ENCODE measurements around the gene STK40.

STK40 gene

DNA sequence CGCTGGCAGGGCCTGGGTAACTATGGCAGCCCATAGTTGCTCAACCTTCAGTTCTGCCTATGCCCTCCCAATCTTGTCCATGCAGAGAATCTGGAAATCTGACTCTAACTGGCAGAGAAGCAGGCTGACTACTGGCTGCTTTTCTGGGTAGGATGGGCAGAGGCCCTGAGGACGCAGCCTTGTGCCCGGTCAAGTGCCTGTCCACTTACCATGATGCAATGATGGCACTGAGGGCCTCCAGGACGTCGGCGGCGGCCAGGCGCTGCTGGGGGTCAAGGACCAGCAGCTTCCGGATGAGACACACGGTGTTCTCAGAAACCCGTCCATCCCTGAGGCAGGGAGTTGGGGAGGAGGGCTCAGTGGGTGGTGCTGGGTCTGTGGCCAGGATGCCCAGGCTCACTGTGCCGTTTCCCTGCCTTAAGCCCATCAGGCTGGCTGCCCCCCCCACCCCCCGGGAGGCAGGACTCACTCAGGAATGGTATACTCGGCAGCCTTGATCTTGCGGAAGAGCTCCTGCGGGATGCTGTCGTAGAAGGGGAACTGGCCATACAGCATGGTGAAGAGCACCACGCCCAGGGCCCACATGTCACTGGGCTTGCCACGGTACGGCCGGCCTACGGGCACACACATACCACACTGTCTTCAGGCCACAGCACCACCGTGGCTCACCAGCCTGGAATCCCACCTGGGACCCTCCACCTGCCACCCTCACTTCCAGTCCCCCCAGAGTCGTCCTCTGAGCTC is 41.9 kb downstream of the STK40 start:
- no peak for DNase-seq (ENCODE audit: low spot score)

DNA sequence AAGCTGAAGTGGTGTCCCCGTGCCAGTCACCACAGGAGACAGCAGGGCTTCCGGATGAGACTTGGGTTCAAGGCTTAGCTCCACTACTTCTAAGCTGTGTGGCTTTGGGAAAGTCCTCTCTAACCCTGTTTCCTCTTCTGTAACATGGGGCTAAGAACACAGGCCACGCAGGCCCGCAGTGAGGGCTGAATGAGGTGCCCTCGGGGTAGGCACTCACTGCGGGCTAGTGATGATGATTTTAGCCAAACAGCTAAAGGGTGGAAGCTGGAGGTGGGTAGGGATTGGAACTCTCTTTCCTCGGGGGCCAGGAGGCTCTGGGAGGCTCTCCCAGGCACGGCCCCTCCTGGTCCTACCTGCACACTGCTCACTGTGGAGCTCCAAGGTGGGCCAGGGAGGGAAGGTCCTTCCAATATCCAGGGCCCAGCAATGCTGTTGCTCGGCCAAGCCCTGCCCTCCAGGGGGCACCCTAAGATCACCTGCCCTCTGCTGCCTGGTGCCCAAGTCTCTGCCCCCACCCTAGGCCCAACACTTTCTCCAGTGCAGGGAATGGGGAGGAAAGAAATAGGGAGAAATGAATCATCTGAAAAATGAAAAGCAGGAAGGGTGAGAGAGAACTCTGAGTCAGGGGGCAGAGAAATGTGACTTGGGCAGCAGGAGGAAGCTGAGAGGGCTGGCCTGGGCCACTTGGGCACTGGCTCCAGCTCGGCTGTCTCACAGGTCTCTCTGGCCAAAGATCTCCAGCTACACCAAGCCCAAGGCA is 43.1 kb downstream of the STK40 start:
- peak; percentile 77 for DNase-seq (ENCODE audit: low spot score)

GRCh38 chr1:36341626-36342320 is 44.0 kb downstream of the STK40 start:
- DNase-seq (ENCODE audit: low spot score) = no peak

DNA sequence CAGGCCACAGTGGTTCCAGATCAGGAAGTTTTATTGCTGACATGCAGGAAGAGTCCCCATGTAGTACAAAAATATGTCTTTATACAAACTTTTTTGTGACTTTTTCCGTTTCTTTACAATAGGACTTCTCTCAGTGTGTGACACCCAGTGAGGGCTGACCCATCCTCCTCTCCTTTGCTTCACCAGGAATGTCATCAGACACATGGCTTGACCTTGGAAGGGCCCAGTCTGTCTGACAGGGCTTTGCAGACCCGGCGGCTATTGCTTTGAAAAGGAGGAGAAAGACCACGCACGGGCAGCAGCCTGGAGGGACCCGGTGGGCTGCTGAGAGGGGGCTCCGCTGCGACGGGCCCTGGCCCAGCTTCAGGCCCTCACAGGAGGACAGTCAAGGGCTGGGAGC is 46.1 kb downstream of the STK40 start:
- no peak for DNase-seq (ENCODE audit: low spot score)

DNA sequence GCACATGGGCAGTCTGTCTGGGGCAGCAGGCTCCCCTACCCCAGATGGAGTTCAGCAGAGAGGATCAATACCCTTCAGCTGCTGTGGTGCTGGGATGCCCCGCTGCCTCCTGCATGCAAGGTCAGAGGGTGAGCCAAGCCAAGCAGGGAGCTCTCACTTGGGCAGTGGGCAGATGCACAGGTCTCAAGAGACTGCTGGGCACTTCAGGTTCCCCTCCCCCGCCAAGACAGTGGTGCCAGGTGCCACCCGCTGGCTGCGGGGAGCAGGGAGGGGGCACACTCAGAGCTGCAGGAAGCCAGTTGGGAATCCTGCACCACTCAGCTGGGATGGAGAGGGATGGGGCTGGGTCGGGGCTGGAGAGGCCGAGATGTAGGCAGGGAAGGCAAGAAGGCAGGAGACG is 46.5 kb downstream of the STK40 start:
- no peak for DNase-seq (ENCODE audit: low spot score)

- no peak for DNase-seq (ENCODE audit: low spot score)
These were observed 47.9 kb downstream of the STK40 start for GRCh38 chr1:36337830-36338229.

DNA sequence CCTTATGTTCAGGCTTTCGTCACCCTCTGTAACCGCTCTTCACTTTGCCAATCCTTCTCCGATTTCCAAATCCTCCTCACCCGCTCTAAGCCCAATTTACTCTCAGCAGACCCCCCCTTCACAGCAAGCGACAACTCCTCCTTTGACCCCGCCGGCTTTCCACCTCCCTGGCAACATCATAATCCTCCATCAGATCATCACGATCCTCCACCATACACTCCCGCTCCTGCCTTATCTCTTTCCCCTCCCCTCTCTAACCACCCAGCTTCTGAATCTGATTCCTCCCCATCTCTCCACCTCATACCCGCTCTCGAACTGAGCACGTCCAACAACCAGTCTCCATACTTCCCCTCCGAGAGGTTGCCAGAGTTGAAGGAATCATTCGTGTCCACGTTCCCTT is 54.8 kb downstream of the STK40 start:
- DNase-seq (ENCODE audit: low spot score) = no peak

GRCh38 chr1:36329817-36330216 is 55.9 kb downstream of the STK40 start:
- no peak for DNase-seq (ENCODE audit: low spot score)

- DNase-seq (ENCODE audit: low spot score) = no peak
These were observed 57.0 kb downstream of the STK40 start for GRCh38 chr1:36328713-36329112.

GRCh38 chr1:36328088-36328480 is 57.6 kb downstream of the STK40 start:
- DNase-seq (ENCODE audit: low spot score) = no peak

GRCh38 chr1:36327421-36328087 is 58.2 kb downstream of the STK40 start:
- DNase-seq (ENCODE audit: low spot score) = no peak

DNA sequence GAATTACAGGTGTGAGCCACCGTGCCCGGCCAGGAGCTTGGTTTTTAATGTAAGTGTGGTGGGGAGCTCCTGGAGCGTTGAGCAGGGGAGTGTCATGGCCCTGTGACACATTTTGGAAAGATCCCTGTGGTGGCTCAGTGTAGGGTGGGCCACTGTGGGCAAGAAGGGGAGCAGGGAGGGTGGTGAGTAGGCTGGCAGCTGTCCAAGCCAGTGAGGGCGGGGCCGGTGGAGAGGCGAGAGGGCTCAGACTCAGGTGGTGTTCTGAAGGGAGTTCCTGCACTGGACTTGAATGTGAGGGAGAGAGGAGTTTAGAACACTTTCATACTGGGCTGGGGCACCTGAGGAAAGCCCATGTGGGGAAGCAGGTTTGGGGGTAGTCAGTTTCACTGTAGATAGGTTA is 59.2 kb downstream of the STK40 start:
- no peak for DNase-seq (ENCODE audit: low spot score)

GRCh38 chr1:36324353-36324703 is 61.4 kb downstream of the STK40 start:
- no peak for DNase-seq (ENCODE audit: low spot score)

DNA sequence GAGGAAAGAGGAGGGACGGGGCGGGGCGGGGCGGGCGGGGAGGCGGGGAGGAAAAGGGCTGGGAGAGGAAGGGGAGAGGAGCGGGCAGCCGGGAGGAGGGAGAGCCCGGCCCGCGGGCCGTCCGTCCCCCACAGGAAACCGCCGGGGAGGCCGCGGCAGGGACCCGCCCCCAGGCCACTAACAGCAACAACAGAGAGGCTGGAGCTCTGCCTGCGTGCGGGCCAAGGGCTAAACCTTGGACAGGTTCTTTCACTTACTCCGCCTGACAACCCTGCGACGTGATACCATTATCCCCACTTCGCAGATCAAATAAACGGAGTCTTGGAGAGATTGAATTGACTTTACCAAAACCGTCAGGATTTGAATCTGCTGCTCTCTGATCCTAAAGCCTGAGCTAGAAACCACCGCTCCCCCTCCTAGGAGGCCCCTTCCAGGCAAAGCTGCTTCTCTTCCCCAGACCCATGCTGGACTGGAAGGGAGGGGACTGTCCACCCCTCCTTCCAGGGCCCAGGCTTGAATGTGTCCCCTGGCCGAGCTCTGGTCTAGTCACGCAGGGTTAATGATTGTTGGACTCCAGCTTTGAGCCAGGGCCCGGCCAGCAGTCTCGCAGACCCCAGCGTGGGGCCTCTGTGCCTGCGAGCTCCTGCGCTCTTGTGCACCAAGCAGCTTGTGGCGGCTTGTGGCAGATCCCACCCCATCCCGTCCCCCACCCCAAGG is 61.9 kb downstream of the STK40 start, which contains the start of gene EVA1B:
Gene EVA1B, minus strand, starts transcription at position 10 of the 717 bp plus-strand sequence. CDS start 608 bp downstream, outside the sequence.
- no peak for DNase-seq (ENCODE audit: low spot score)

DNA sequence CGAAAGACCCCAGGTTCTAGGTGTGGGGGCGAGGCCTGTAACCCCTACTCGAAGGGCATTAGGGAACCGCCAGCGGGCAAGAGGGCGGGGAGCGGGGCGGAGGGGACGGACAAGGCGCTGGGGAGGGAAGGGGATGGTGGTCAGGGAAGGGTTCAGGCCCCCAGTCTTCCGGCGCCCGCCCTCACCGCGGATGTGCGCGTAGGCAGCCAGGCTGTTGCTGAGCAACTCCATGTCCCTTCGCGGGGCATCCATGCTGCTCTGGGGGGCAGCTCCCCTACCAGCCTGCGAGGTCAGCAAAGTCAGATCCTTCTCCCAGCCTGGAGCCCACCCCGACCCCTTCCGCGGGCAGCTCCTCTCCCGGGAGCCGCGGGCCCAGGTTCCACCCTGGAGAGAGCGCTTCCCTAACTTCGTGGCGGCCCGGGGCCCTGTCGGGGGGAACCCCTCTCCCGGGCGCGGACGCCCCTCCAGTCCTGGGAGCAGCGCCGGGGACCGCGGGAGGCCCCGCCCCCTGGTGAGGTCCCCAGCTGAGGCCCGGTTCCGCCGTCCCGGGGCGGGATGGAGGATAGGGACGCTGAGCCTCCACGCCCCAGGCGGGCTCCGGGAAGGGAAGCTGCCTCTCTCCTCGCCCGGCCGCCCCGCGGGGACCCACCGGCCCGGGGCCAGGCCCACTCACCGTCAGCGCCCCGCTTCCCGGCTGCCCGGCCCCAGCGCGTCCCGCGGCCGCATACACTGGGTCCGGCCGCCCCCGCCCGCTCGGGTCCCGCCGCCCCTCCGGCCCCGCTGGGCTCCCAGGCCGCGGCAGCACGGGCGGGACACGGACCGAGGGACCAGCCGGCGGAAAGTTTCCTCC is 62.7 kb downstream of the STK40 start:
- peak; percentile 72 for DNase-seq (ENCODE audit: low spot score)

DNA sequence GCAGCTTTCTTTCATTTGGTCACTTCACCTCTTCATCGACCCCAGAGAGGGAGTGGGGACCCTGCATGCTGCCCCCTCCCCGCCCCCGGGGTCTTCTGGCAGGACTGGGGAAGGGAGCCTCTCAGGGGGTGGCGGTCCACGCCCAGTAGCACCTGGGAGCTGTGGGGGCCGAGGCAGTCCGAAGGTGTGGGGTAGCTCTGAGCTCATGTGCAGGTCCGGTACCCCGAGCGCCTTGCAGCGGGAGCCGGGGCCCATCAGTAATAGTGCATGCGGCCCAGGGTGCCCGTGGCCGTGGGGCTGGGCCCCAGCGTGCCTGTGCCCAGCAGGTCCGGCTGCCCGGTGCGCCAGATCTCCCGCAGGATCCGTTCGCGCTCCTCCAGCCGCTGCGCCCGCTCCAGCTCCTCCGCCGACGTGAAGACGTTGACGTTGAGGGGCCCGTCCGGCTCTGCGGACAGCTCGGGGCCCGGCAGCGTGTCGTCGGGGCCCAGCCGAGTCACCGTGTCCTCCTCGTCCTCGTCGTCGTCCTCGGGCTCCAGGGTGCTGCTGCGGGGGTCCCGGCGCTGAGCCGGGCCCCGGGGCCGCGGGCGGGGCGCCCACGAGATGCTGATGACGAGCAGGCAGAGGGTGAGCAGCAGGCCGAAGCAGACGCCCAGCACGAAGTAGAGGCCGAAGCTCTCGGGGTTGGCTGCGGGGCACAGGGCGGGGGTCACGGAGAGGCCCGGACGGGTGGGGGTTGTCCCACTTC is 63.5 kb downstream of the STK40 start:
- DNase-seq (ENCODE audit: low spot score) = no peak

DNA sequence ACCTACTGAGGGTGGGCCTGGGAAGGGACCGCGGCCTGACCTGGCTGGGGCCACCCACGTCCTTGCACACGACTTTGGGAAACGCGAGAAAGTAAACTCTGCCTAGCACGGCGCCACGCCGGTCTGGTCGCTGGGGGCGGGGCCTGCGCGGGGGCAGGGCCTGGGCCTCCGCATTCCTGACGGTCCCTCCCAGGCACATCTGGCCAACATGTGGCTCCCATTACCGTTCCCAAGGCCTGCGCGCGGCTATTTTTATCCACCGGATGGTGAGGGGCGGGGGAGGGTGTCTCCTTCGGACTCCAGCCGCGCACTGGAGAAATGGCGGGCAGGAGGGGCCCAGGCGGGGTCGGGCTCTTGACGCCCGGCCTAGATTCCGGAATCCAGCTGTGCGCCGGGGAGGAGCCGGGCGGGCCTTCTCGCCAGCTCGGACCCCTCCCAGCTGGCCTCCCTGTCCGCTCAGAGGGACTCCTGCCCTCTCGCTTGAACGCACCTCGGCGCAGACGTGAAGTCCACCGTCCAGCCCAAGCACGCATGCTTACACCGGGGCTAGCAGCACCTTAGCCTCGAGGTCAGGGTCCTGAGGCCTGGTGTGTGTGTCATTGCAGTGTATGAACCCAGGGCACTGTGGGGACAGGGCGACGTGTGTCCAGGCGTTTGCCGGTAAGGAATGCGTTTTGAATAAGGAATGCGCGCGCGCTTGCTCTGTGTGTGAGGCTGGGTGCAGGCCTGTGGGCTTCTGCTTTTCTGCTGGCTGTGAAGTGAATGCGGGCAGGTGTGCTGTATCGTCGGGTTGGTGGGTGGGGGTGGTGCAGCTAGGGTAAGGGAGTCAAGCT is 64.4 kb downstream of the STK40 start:
- no peak for DNase-seq (ENCODE audit: low spot score)

GRCh38 chr1:36320767-36321118 is 65.0 kb downstream of the STK40 start:
- no peak for DNase-seq (ENCODE audit: low spot score)

- DNase-seq (ENCODE audit: low spot score) = no peak
These were observed 65.4 kb downstream of the STK40 start for GRCh38 chr1:36320291-36320761.
